OCI-LY7 (cell line): Measurements from ENCODE around the gene PCNT.

Source experiments
- CTCF ChIP-seq: fragments of 200-600 bp; sonication (generic); conservative IDR thresholded peaks from 2 replicates; pipeline ENCODE4 v1.5.1; 2014; ENCODE audit warnings: mild to moderate bottlenecking, antibody characterized with exemption, low read length, moderate library complexity, mixed read lengths
- EZH2phosphoT487 ChIP-seq: fragments of 200-600 bp; sonication (generic); IDR thresholded peaks from 2 replicates; pipeline ENCODE4 v1.6.1; 2018; ENCODE audit warnings: low read depth, borderline replicate concordance, mild to moderate bottlenecking, mixed run types, antibody characterized with exemption, low read length, moderate library complexity, mixed read lengths

- TF ChIP-seq CTCF (no peak), EZH2phosphoT487 (no peak)
Observed at GRCh38 chr21:46319186-46319585, 4.8 kb upstream of the PCNT start.
